Smooth muscle cell (in vitro differentiated cells): ENCODE data around the gene NAA11. TPM values are rescaled to one million over a fixed set of nuclear protein-coding genes. Genes with fewer than 3 reads are reported as not detected.

Experiments used
- DNase-seq: peaks from one replicate; lab custom pipeline; 2025; ENCODE audit not compliant: unreplicated experiment; lab: John Stamatoyannopoulos, UW
- H2AFZ ChIP-seq: fragments of 200-600 bp; sonication (generic); 2 replicates; pipeline ENCODE4 v1.6.0; 2016; ENCODE audit warnings: antibody characterized with exemption, low read depth, mild to moderate bottlenecking
- H3F3A ChIP-seq: fragments of 200-600 bp; sonication (generic); 2 replicates; pipeline ENCODE4 v1.6.0; 2017; ENCODE audit warnings: antibody characterized with exemption, low read depth
- H3K27ac ChIP-seq: fragments of 200-600 bp; sonication (generic); 2 replicates; pipeline ENCODE4 v1.5.1; 2016; ENCODE audit warnings: low read depth, mild to moderate bottlenecking
- H3K27me3 ChIP-seq: fragments of 200-600 bp; sonication (generic); 2 replicates; pipeline ENCODE4 v1.6.1; 2016; ENCODE audit warnings: low read depth, mild to moderate bottlenecking
- H3K36me3 ChIP-seq: fragments of 200-600 bp; sonication (generic); 2 replicates; pipeline ENCODE4 v1.5.1; 2016; ENCODE audit warnings: low read depth
- H3K4me1 ChIP-seq: fragments of 200-600 bp; sonication (generic); 2 replicates; pipeline ENCODE4 v1.5.1; 2016; ENCODE audit warnings: low read depth
- H3K4me2 ChIP-seq: fragments of 200-600 bp; sonication (generic); 2 replicates; pipeline ENCODE4 v1.6.0; 2016; ENCODE audit warnings: mild to moderate bottlenecking
- H3K4me3 ChIP-seq: fragments of 200-600 bp; sonication (generic); 2 replicates; pipeline ENCODE4 v1.5.1; 2016; ENCODE audit warnings: mild to moderate bottlenecking
- H3K79me2 ChIP-seq: fragments of 200-600 bp; sonication (generic); 2 replicates; pipeline ENCODE4 v1.6.0; 2016; ENCODE audit warnings: low read depth, mild to moderate bottlenecking
- H3K9ac ChIP-seq: fragments of 200-600 bp; sonication (generic); 2 replicates; pipeline ENCODE4 v1.6.0; 2016; ENCODE audit warnings: low read depth
- H3K9me3 ChIP-seq: fragments of 200-600 bp; sonication (generic); replicated peaks from 2 replicates; pipeline ENCODE4 v1.5.1; 2016; ENCODE audit warnings: low read depth
- H4K20me1 ChIP-seq: fragments of 200-600 bp; sonication (generic); 2 replicates; pipeline ENCODE4 v1.6.0; 2016; ENCODE audit warnings: low read depth
- CTCF ChIP-seq: fragments of 200-600 bp; sonication (generic); IDR thresholded peaks from 2 replicates; pipeline ENCODE4 v1.5.1; 2017; ENCODE audit warnings: borderline replicate concordance, mild to moderate bottlenecking, antibody characterized with exemption; ENCODE audit not compliant: insufficient read depth, poor library complexity, severe bottlenecking
- WGBS: methylation state at CpG from one replicate; pipeline ENCODE4 v1.1.7; 2016; ENCODE audit warnings: low lambda C conversion rate; 5-methylcytosine and 5-hydroxymethylcytosine counted together
- polyA plus RNA-seq: library from polyadenylated mRNA; unstranded; fragments of >200 nt; fragmentation: Nextera tagmentation; extraction: Ambion mirVana; gene quantifications from 2 replicates; pipeline ENCODE4 v1.2.1, GENCODE V29; 2016
- total RNA-seq: library from RNA; depleted of rRNA; stranded (reverse); fragments of >200 nt; gene quantifications from 2 replicates; pipeline ENCODE4 v1.2.3, GENCODE V29; 2014

NAA11 gene
- total and polyA plus RNA-seq, 2 experiments from 2014 or later, result not detected

GRCh38 chr4:79331126-79331876 is 5.4 kb upstream of the NAA11 start:
- no peaks in the 10 kb centered on the region for H3K9me3 ChIP-seq
- H3F3A ChIP-seq, result peaks cover 5% of the 10 kb centered on the region
- H3K9ac ChIP-seq, result no peak overlapping the region
- 51% methylated on average over 2 of the region's 2 CpGs for WGBS
- H2AFZ ChIP-seq, result no peak overlapping the region
- H3K79me2 ChIP-seq, result no peaks in the 10 kb centered on the region
- H3K4me1 ChIP-seq, result no peaks in the 10 kb centered on the region
- no peaks in the 10 kb centered on the region for H4K20me1 ChIP-seq
- no peak overlapping the region for H3K27ac ChIP-seq
- TF ChIP-seq CTCF, result no peak
- DNase-seq, result no peak
- no peak overlapping the region for H3K4me2 ChIP-seq
- H3K27me3 ChIP-seq, result no peaks in the 10 kb centered on the region
- no peaks in the 10 kb centered on the region for H3K36me3 ChIP-seq
- H3K4me3 ChIP-seq, result no peak overlapping the region

GRCh38 chr4:79330720-79331119 is 4.9 kb upstream of the NAA11 start:
- Histone ChIP-seq H3K79me2 (no peaks in the 10 kb centered on the region), H2AFZ (no peak overlapping the region), H4K20me1 (no peaks in the 10 kb centered on the region), H3K4me2 (no peak overlapping the region), H3K9me3 (no peaks in the 10 kb centered on the region), H3K36me3 (no peaks in the 10 kb centered on the region), H3K4me1 (no peaks in the 10 kb centered on the region), H3F3A (peaks cover 5% of the 10 kb centered on the region), H3K4me3 (no peak overlapping the region), H3K9ac (no peak overlapping the region), H3K27ac (no peak overlapping the region), H3K27me3 (no peaks in the 10 kb centered on the region)
- TF ChIP-seq CTCF, result no peak
- WGBS, result 85% methylated on average over 2 of the region's 2 CpGs
- DNase-seq, result no peak

- no peak overlapping the region for H3K4me2 ChIP-seq
- no peak overlapping the region for H3K9ac ChIP-seq
- H2AFZ ChIP-seq, result no peak overlapping the region
- TF ChIP-seq CTCF, result no peak
- WGBS, result 95% methylated on average over 12 of the region's 12 CpGs
- H3K4me1 ChIP-seq, result no peaks in the 10 kb centered on the region
- H3K36me3 ChIP-seq, result no peaks in the 10 kb centered on the region
- no peaks in the 10 kb centered on the region for H3F3A ChIP-seq
- DNase-seq, result no peak
- H3K27ac ChIP-seq, result no peak overlapping the region
- no peaks in the 10 kb centered on the region for H3K27me3 ChIP-seq
- H3K4me3 ChIP-seq, result no peak overlapping the region
- H3K9me3 ChIP-seq, result no peaks in the 10 kb centered on the region
- no peaks in the 10 kb centered on the region for H4K20me1 ChIP-seq
- H3K79me2 ChIP-seq, result no peaks in the 10 kb centered on the region
These were observed 425 bp downstream of the NAA11 start for GRCh38 chr4:79325436-79325835.

- H4K20me1 ChIP-seq, result no peaks in the 10 kb centered on the region
- H3K4me2 ChIP-seq, result no peak overlapping the region
- H3F3A ChIP-seq, result no peaks in the 10 kb centered on the region
- H2AFZ ChIP-seq, result no peak overlapping the region
- H3K9me3 ChIP-seq, result no peaks in the 10 kb centered on the region
- no peak overlapping the region for H3K27ac ChIP-seq
- no peak overlapping the region for H3K9ac ChIP-seq
- no peaks in the 10 kb centered on the region for H3K27me3 ChIP-seq
- H3K4me1 ChIP-seq, result no peaks in the 10 kb centered on the region
- no peaks in the 10 kb centered on the region for H3K79me2 ChIP-seq
- H3K36me3 ChIP-seq, result no peaks in the 10 kb centered on the region
- 88% methylated on average over 4 of the region's 4 CpGs for WGBS
- TF ChIP-seq CTCF, result no peak
- no peak overlapping the region for H3K4me3 ChIP-seq
- no peak for DNase-seq
These were observed 5.9 kb downstream of the NAA11 start for GRCh38 chr4:79319975-79320374.
